ENCODE measurements around the gene CCT7.

Gene CCT7

DNA sequence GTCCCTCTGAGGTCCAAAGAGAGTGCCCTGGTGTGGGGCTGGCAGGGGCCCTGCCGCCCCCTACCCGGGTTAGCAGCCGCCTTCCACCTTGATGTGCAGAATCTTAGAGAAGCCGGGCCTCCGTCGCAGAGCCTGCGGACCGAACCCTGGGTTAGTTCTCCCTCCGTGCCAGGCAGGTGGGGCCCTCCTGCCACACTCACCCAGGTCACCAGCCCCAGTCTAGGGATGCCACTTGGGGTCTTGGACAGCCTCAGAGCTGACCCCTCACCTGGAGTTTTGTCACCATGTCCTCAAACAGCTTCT lies 24.8 kb downstream of the CCT7 start:
- DNase-seq (ENCODE audit: low read depth in 1 of 2, low spot score in 1 of 2), result no peak
- Histone ChIP-seq H3K4me3 (replicated peaks; ENCODE audit: insufficient read depth, low read length) (no peak overlapping the region), H3K27ac (replicated peaks) (no peak overlapping the region), H3K27me3 (ENCODE audit: insufficient read depth, poor library complexity, severe bottlenecking) (no peaks in the 10 kb centered on the region)
- TF ChIP-seq, protein P1, sequence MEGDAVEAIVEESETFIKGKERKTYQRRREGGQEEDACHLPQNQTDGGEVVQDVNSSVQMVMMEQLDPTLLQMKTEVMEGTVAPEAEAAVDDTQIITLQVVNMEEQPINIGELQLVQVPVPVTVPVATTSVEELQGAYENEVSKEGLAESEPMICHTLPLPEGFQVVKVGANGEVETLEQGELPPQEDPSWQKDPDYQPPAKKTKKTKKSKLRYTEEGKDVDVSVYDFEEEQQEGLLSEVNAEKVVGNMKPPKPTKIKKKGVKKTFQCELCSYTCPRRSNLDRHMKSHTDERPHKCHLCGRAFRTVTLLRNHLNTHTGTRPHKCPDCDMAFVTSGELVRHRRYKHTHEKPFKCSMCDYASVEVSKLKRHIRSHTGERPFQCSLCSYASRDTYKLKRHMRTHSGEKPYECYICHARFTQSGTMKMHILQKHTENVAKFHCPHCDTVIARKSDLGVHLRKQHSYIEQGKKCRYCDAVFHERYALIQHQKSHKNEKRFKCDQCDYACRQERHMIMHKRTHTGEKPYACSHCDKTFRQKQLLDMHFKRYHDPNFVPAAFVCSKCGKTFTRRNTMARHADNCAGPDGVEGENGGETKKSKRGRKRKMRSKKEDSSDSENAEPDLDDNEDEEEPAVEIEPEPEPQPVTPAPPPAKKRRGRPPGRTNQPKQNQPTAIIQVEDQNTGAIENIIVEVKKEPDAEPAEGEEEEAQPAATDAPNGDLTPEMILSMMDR (IDR thresholded peaks at IDR 0.05; ENCODE audit: insufficient read depth, low read length), result no peak
- TF ChIP-seq, protein P2, sequence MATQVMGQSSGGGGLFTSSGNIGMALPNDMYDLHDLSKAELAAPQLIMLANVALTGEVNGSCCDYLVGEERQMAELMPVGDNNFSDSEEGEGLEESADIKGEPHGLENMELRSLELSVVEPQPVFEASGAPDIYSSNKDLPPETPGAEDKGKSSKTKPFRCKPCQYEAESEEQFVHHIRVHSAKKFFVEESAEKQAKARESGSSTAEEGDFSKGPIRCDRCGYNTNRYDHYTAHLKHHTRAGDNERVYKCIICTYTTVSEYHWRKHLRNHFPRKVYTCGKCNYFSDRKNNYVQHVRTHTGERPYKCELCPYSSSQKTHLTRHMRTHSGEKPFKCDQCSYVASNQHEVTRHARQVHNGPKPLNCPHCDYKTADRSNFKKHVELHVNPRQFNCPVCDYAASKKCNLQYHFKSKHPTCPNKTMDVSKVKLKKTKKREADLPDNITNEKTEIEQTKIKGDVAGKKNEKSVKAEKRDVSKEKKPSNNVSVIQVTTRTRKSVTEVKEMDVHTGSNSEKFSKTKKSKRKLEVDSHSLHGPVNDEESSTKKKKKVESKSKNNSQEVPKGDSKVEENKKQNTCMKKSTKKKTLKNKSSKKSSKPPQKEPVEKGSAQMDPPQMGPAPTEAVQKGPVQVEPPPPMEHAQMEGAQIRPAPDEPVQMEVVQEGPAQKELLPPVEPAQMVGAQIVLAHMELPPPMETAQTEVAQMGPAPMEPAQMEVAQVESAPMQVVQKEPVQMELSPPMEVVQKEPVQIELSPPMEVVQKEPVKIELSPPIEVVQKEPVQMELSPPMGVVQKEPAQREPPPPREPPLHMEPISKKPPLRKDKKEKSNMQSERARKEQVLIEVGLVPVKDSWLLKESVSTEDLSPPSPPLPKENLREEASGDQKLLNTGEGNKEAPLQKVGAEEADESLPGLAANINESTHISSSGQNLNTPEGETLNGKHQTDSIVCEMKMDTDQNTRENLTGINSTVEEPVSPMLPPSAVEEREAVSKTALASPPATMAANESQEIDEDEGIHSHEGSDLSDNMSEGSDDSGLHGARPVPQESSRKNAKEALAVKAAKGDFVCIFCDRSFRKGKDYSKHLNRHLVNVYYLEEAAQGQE (IDR thresholded peaks at IDR 0.05; ENCODE audit: insufficient replicate concordance, low read depth), result no peak
- TF ChIP-seq POLR2AphosphoS5 (IDR thresholded peaks at IDR 0.05; ENCODE audit: low read depth) (no peak), GABPA (IDR thresholded peaks at IDR 0.05; ENCODE audit: low read depth) (no peak), SPI1 (IDR thresholded peaks at IDR 0.05; ENCODE audit: borderline replicate concordance, low read depth) (no peak)

DNA sequence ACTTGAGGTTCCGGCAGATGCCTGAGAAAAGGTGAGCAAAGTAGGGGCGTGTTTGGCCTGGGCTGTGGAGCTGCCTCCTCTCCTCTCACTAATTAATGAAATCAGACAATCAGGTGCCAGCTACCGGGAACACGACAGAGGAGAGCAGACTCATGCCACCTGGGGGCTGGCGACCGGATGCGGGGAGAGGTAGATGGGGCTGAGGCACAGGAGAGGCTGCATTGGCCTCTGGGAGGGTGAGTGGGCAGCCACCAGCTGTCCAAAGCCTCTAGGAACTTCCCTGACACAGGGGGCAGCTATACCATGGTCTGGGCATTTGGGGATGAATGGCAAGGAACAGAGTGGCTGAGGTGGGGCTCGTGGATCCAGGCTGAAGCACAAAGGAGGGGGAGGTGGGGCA lies 25.2 kb downstream of the CCT7 start:
- H3K27me3 ChIP-seq (ENCODE audit: insufficient read depth, poor library complexity, severe bottlenecking), result no peaks in the 10 kb centered on the region
- no peak for TF ChIP-seq SPI1 (IDR thresholded peaks at IDR 0.05; ENCODE audit: borderline replicate concordance, low read depth)
- TF ChIP-seq POLR2AphosphoS5 (IDR thresholded peaks at IDR 0.05; ENCODE audit: low read depth), result no peak
- TF ChIP-seq, protein P2 (IDR thresholded peaks at IDR 0.05; ENCODE audit: insufficient replicate concordance, low read depth), result no peak
- TF ChIP-seq GABPA (IDR thresholded peaks at IDR 0.05; ENCODE audit: low read depth), result no peak
- TF ChIP-seq, protein P1 (IDR thresholded peaks at IDR 0.05; ENCODE audit: insufficient read depth, low read length), result no peak
- no peak overlapping the region for H3K27ac ChIP-seq (replicated peaks)
- DNase-seq (ENCODE audit: low read depth in 1 of 2, low spot score in 1 of 2), result no peak
- no peak overlapping the region for H3K4me3 ChIP-seq (replicated peaks; ENCODE audit: insufficient read depth, low read length)

DNA sequence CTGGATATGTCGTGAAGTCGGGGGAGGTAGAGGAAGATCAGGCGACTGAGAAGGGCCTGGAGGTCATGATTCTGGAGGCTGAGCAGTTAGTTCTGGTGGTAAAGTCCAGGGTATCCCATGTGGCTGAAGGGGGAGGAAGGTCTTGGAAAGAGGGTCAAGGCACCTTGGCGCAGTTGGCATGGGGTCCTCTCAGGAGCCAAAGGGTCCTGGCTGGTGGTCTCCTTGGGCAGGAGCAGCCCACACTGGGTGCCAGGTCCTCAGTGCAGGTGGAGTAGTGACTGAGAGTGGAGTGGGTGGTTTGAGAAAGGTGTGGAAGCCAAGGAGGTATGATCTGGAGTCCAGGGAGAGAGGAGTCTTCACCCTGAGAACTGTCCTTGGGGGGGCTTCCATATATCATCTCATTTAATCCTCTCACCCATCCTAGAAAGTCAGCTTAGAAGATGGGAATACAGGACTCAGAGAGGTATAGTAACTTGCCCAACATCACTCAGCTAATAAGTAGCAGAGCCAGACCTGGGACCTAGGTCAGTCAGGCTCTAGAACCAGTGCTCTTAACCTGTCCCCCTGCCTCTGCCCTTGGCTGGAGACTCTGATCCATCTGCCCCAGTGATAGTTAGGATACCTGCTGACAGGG lies 25.7 kb downstream of the CCT7 start:
- TF ChIP-seq, protein P2 (IDR thresholded peaks at IDR 0.05; ENCODE audit: insufficient replicate concordance, low read depth), result no peak
- no peak for TF ChIP-seq SPI1 (IDR thresholded peaks at IDR 0.05; ENCODE audit: borderline replicate concordance, low read depth)
- no peak for TF ChIP-seq POLR2AphosphoS5 (IDR thresholded peaks at IDR 0.05; ENCODE audit: low read depth)
- TF ChIP-seq GABPA (IDR thresholded peaks at IDR 0.05; ENCODE audit: low read depth), result no peak
- TF ChIP-seq, protein P1 (IDR thresholded peaks at IDR 0.05; ENCODE audit: insufficient read depth, low read length), result no peak
- Histone ChIP-seq H3K27ac (replicated peaks) (no peak overlapping the region), H3K27me3 (ENCODE audit: insufficient read depth, poor library complexity, severe bottlenecking) (no peaks in the 10 kb centered on the region), H3K4me3 (replicated peaks; ENCODE audit: insufficient read depth, low read length) (no peak overlapping the region)
- no peak for DNase-seq (ENCODE audit: low read depth in 1 of 2, low spot score in 1 of 2)

Data from HL-60 (cell line).